GM19324 (cell line): ENCODE results near the gene WDR70.
"Not testable (repeated sequence)": the region's sequence is repeated elsewhere in the genome, so short reads cannot be mapped to it uniquely, and the experiment has no call there.

Source experiments
- ATAC-seq: cut with Tn5 transposase; IDR thresholded peaks from one replicate; pipeline ENCODE4 v1.9.1; 2021; ENCODE audit warnings: mild to moderate bottlenecking, moderate library complexity; ENCODE audit not compliant: unreplicated experiment, low FRiP score

WDR70 gene

GRCh38 chr5:37786862-37787519 is 407.9 kb downstream of the WDR70 start:
- no peak for ATAC-seq

- ATAC-seq = no peak
Observed at GRCh38 chr5:37787742-37788141, 408.6 kb downstream of the WDR70 start.

GRCh38 chr5:37789991-37790390 is 410.9 kb downstream of the WDR70 start:
- no peak for ATAC-seq

- no peak for ATAC-seq
Observed at GRCh38 chr5:37791321-37791720, 412.2 kb downstream of the WDR70 start.

- no peak for ATAC-seq
Observed at GRCh38 chr5:37792975-37793631, 414.0 kb downstream of the WDR70 start.

- not testable (repeated sequence) for ATAC-seq
Observed at GRCh38 chr5:37795292-37795691, 416.2 kb downstream of the WDR70 start.

GRCh38 chr5:37796435-37796834 is 417.3 kb downstream of the WDR70 start:
- ATAC-seq = not testable (repeated sequence)

- ATAC-seq = no peak
Observed at GRCh38 chr5:37799865-37800421, 420.8 kb downstream of the WDR70 start.

GRCh38 chr5:37801521-37801920 is 422.4 kb downstream of the WDR70 start:
- no peak for ATAC-seq
